Lower leg skin (tissue), 4 donors: ENCODE data around the gene LRP3. TPM values are rescaled to one million over a fixed set of nuclear protein-coding genes. Genes with fewer than 3 reads are reported as not detected.

Experiments
- total RNA-seq, 4 donors: library from RNA; depleted of rRNA; stranded (reverse); fragments of >200 nt; gene quantifications; one replicate each; pipeline ENCODE4 v1.1.0, GENCODE V29; 2016

The LRP3 gene
- total RNA-seq, 4 donors from 2014 or later: 9.4 to 27.4 (median 18.0) TPM

Other genes starting within 250 kb of the LRP3 start
- 10 to 100 TPM in 3 of 4 donors, 1 to 10 TPM in 1; 8.8 to 16.6 (median 10.6) TPM for gene CEP89, start 222.4 kb upstream of the LRP3 start, total RNA-seq
- gene FAAP24, start 222.1 kb upstream of the LRP3 start, total RNA-seq: 1 to 10 TPM in 3 of 4 donors, under 1 TPM in 1; 0.63 to 2.5 (median 1.4) TPM
- 10 to 100 TPM in 3 of 4 donors, 1 to 10 TPM in 1; 4.0 to 25.7 (median 19.9) TPM for gene RHPN2, start 129.4 kb upstream of the LRP3 start, total RNA-seq
- gene GPATCH1, start 113.1 kb upstream of the LRP3 start, total RNA-seq: 10 to 100 TPM in 1 of 4 donors, 1 to 10 TPM in 3; 7.0 to 14.6 (median 8.7) TPM
- gene WDR88, start 62.2 kb upstream of the LRP3 start, total RNA-seq: not detected
- under 1 TPM in 1 of 4 donors, not detected in 3; 0.62 TPM for gene SLC7A10, start 31.5 kb downstream of the LRP3 start, total RNA-seq
- 100 to 1,000 TPM; 228 to 297 (median 255) TPM for gene CEBPA, start 108.2 kb downstream of the LRP3 start, total RNA-seq
- gene CEBPG, start 179.4 kb downstream of the LRP3 start, total RNA-seq: 10 to 100 TPM; 38.0 to 48.3 (median 43.1) TPM